ENCODE results near the gene GALNTL6. TPM values are rescaled to one million over a fixed set of nuclear protein-coding genes. Genes with fewer than 3 reads are reported as not detected.

Gene GALNTL6
- not detected in 2 replicates for total RNA-seq (2014; rRNA removed; shearing (Covaris generic); ENCODE audit: low replicate concordance)

- DNase-seq (ENCODE audit: low read depth), result no peak
- in situ Hi-C loops (cut with HindIII; ENCODE audit: low pct_unique_long_range_greater_than_20kb, low sequenced_read_pairs), result no loop called here
Observed at GRCh38 chr4:171812665-171813525, at the start of gene GALNTL6. Gene GALNTL6, plus strand, starts transcription at chr4:171813404.

- no peak for DNase-seq (ENCODE audit: low read depth)
- in situ Hi-C loops (cut with HindIII; ENCODE audit: low pct_unique_long_range_greater_than_20kb, low sequenced_read_pairs), result no loop called here
Observed at GRCh38 chr4:171765514-171765913, 47.7 kb upstream of the GALNTL6 start.

GRCh38 chr4:171774642-171775190 lies 38.5 kb upstream of the GALNTL6 start:
- no peak for DNase-seq (ENCODE audit: low read depth)
- in situ Hi-C loops (cut with HindIII; ENCODE audit: low pct_unique_long_range_greater_than_20kb, low sequenced_read_pairs), result no loop called here

- no peak for DNase-seq (ENCODE audit: low read depth)
- in situ Hi-C loops (cut with HindIII; ENCODE audit: low pct_unique_long_range_greater_than_20kb, low sequenced_read_pairs), result no loop called here
Observed at GRCh38 chr4:171779301-171779700, 33.9 kb upstream of the GALNTL6 start.

- in situ Hi-C loops (cut with HindIII; ENCODE audit: low pct_unique_long_range_greater_than_20kb, low sequenced_read_pairs), result no loop called here
- DNase-seq (ENCODE audit: low read depth), result no peak
Observed at GRCh38 chr4:171785388-171785787, 27.8 kb upstream of the GALNTL6 start.

- in situ Hi-C loops (cut with HindIII; ENCODE audit: low pct_unique_long_range_greater_than_20kb, low sequenced_read_pairs), result no loop called here
- no peak for DNase-seq (ENCODE audit: low read depth)
Observed at GRCh38 chr4:171793723-171794122, 19.5 kb upstream of the GALNTL6 start.

- no peak for DNase-seq (ENCODE audit: low read depth)
- in situ Hi-C loops (cut with HindIII; ENCODE audit: low pct_unique_long_range_greater_than_20kb, low sequenced_read_pairs), result no loop called here
Observed at GRCh38 chr4:171794528-171794927, 18.7 kb upstream of the GALNTL6 start.

- DNase-seq (ENCODE audit: low read depth), result no peak
- in situ Hi-C loops (cut with HindIII; ENCODE audit: low pct_unique_long_range_greater_than_20kb, low sequenced_read_pairs), result no loop called here
Observed at GRCh38 chr4:171809854-171810253, 3.4 kb upstream of the GALNTL6 start.

GRCh38 chr4:171812333-171812664 lies 905 bp upstream of the GALNTL6 start:
- in situ Hi-C loops (cut with HindIII; ENCODE audit: low pct_unique_long_range_greater_than_20kb, low sequenced_read_pairs), result no loop called here
- no peak for DNase-seq (ENCODE audit: low read depth)

- in situ Hi-C loops (cut with HindIII; ENCODE audit: low pct_unique_long_range_greater_than_20kb, low sequenced_read_pairs), result no loop called here
- no peak for DNase-seq (ENCODE audit: low read depth)
Observed at GRCh38 chr4:171813526-171814250, 484 bp downstream of the GALNTL6 start.

GRCh38 chr4:171814545-171814944 lies 1.3 kb downstream of the GALNTL6 start:
- in situ Hi-C loops (cut with HindIII; ENCODE audit: low pct_unique_long_range_greater_than_20kb, low sequenced_read_pairs), result no loop called here

GRCh38 chr4:171817026-171817425 lies 3.8 kb downstream of the GALNTL6 start:
- in situ Hi-C loops (cut with HindIII; ENCODE audit: low pct_unique_long_range_greater_than_20kb, low sequenced_read_pairs), result no loop called here
- no peak for DNase-seq (ENCODE audit: low read depth)

More at GRCh38 chr4:171814545-171814944, 1.3 kb downstream of the GALNTL6 start:
- DNase-seq (ENCODE audit: low read depth), result no peak

GRCh38 chr4:171834640-171835039 lies 21.4 kb downstream of the GALNTL6 start:
- no peak for DNase-seq (ENCODE audit: low read depth)
- in situ Hi-C loops (cut with HindIII; ENCODE audit: low pct_unique_long_range_greater_than_20kb, low sequenced_read_pairs), result no loop called here

- in situ Hi-C loops (cut with HindIII; ENCODE audit: low pct_unique_long_range_greater_than_20kb, low sequenced_read_pairs), result no loop called here
- no peak for DNase-seq (ENCODE audit: low read depth)
Observed at GRCh38 chr4:171843456-171843855, 30.3 kb downstream of the GALNTL6 start.

- in situ Hi-C loops (cut with HindIII; ENCODE audit: low pct_unique_long_range_greater_than_20kb, low sequenced_read_pairs), result no loop called here
- DNase-seq (ENCODE audit: low read depth), result no peak
Observed at GRCh38 chr4:171846232-171846631, 33.0 kb downstream of the GALNTL6 start.

GRCh38 chr4:171846893-171847292 lies 33.7 kb downstream of the GALNTL6 start:
- DNase-seq (ENCODE audit: low read depth), result no peak
- in situ Hi-C loops (cut with HindIII; ENCODE audit: low pct_unique_long_range_greater_than_20kb, low sequenced_read_pairs), result no loop called here

- in situ Hi-C loops (cut with HindIII; ENCODE audit: low pct_unique_long_range_greater_than_20kb, low sequenced_read_pairs), result no loop called here
- DNase-seq (ENCODE audit: low read depth), result no peak
Observed at GRCh38 chr4:171847751-171848150, 34.5 kb downstream of the GALNTL6 start.

GRCh38 chr4:171849686-171850222 lies 36.5 kb downstream of the GALNTL6 start:
- no peak for DNase-seq (ENCODE audit: low read depth)
- in situ Hi-C loops (cut with HindIII; ENCODE audit: low pct_unique_long_range_greater_than_20kb, low sequenced_read_pairs), result no loop called here

- in situ Hi-C loops (cut with HindIII; ENCODE audit: low pct_unique_long_range_greater_than_20kb, low sequenced_read_pairs), result no loop called here
Observed at GRCh38 chr4:171851295-171851694, 38.1 kb downstream of the GALNTL6 start.

More at GRCh38 chr4:171851295-171851694, 38.1 kb downstream of the GALNTL6 start:
- no peak for DNase-seq (ENCODE audit: low read depth)

Data from Caki2 (cell line).